ENCODE measurements around the gene DNAJB11. TPM values are rescaled to one million over a fixed set of nuclear protein-coding genes. Genes with fewer than 3 reads are reported as not detected.

The DNAJB11 gene
- total and polyA plus RNA-seq, 4 donors, result 45.7 to 71.6 (median 62.2) TPM

DNA sequence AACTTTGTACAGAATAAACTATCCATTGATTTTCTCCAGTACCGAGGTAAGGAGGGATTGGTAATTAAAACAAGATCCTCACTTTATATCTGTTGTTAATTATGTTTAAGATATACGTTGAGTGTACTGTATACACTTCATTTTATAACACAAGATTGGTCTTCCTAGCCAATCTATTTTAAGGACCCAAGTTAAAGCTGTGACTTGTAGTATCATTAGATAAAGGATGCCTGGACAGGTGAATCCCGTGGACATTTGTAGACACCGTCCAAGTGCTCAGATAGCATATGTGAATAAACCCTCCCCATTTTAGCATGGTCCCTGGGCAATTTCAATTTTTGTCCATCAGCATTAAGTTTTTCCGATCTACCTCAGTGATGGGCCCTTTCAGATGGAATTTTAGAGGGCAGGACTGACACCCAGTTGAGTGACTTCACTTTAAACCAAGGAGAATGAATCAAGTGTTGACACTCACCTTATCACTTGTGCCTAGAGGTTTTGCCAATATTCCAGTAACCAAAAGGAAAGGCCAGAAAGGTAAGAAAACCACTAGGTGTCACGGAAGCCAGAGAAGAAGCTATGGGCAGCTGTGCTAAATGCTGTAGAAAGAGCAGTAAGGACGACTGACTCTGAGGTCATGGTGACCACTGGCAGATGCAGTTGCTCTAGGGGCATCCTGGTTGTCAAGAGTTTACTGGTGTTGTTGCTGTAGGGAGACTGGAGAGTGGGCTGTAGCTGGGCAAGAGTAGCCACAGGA, 51.6 kb downstream of the DNAJB11 start:
- WGBS (ENCODE audit: insufficient coverage), result 86% methylated on average over 3 of the region's 7 CpGs
- Histone ChIP-seq H3K4me3 (ENCODE audit: low read depth, low read length) (no peak overlapping the region), H3K4me1 (ENCODE audit: control insufficient read depth, insufficient read depth, low read length) (peaks cover 6% of the 10 kb centered on the region), H3K27me3 (ENCODE audit: control insufficient read depth, insufficient read depth, low read length) (peaks cover 8% of the 10 kb centered on the region), H3K36me3 (ENCODE audit: control insufficient read depth, insufficient read depth, low read length) (no peaks in the 10 kb centered on the region), H3K9me3 (ENCODE audit: control insufficient read depth, insufficient read depth, low read length) (no peaks in the 10 kb centered on the region), H3K27ac (ENCODE audit: low read depth, low read length) (no peak overlapping the region)
- no peak for DNase-seq (ENCODE audit: low read depth in 4 of 6, low spot score in 6 of 6)

DNA sequence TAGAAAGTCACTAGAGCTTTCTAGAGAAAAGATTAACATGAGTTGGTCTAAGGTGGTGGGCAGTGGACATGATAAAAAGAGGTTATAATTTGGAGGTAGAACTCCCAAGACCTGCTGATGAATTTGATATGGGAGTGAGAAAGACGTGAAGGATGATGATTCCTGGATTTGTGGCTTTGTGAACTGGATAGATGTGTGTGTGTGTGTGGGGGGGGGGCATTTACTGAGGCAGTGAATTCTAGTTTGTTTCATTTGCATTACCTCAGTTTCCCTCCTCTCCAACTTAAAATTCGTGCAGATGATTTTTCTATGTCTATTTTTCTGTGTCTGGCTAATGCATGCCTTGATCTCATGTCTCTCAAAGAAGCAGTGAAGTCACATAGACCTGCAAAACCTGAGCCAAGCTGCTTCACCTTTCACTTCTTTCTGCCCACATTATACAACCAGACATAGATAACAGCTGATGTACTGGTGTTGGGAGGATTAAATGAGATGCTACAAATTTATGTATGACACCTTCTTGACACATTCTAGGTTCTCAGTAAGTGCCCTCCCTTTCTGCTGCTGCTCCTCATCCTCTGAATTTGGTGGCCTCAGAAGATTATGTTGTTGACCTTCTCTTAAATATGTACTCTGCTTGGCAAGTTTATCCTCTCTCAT, 52.3 kb downstream of the DNAJB11 start:
- 100% methylated on average over 1 of the region's 2 CpGs for WGBS (ENCODE audit: insufficient coverage)
- Histone ChIP-seq H3K27ac (ENCODE audit: low read depth, low read length) (no peak overlapping the region), H3K27me3 (ENCODE audit: control insufficient read depth, insufficient read depth, low read length) (peaks cover 6% of the 10 kb centered on the region), H3K9me3 (ENCODE audit: control insufficient read depth, insufficient read depth, low read length) (no peaks in the 10 kb centered on the region), H3K4me1 (ENCODE audit: control insufficient read depth, insufficient read depth, low read length) (no peaks in the 10 kb centered on the region), H3K4me3 (ENCODE audit: low read depth, low read length) (no peak overlapping the region), H3K36me3 (ENCODE audit: control insufficient read depth, insufficient read depth, low read length) (no peaks in the 10 kb centered on the region)
- DNase-seq (ENCODE audit: low read depth in 4 of 6, low spot score in 6 of 6), result no peak

DNA sequence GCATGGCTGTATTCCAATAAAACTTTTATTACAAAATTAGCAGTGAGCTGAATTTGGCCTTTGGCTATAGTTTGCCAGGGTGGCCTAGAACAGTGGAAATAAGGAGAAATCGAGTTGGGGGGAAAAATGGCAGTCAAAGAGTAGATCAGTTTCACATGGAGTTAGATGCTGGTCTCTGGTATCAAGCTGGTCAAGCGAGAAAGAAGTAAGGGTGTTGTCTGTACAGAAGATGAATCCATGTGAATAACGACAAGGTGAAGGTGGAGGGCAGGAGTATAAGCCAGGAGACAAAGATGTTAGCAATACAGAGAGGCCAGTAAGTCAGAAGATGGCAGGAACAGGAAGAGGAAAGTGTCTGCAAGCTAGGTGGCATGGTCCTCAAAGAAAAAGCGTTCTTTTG, 54.1 kb downstream of the DNAJB11 start:
- no peaks in the 10 kb centered on the region for H3K9me3 ChIP-seq (ENCODE audit: control insufficient read depth, insufficient read depth, low read length)
- no peak overlapping the region for H3K27ac ChIP-seq (ENCODE audit: low read depth, low read length)

DNA sequence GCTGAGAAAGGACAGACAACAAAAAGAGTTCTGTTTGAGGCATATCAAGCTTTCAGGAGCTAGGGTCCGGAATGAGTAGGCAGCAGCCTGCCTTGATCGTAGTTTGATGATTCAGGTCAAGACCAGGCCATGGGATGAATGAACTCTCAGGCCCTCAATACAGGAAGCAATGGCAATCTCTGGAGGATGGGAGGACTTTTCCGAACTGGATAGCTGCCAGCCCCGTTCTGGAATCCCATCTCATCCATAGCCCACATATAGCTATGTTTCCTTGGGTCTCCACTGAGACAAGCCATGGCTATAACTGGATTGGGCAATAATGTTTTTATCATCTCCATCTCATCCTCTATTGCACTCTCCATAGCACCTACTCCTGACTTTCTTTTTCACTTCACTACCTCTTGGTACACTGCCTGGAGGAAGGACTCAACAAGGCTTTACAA, 55.1 kb downstream of the DNAJB11 start:
- no peaks in the 10 kb centered on the region for H3K27me3 ChIP-seq (ENCODE audit: control insufficient read depth, insufficient read depth, low read length)
- H3K9me3 ChIP-seq (ENCODE audit: control insufficient read depth, insufficient read depth, low read length), result no peaks in the 10 kb centered on the region
- DNase-seq (ENCODE audit: low read depth in 4 of 6, low spot score in 6 of 6), result no peak
- no peaks in the 10 kb centered on the region for H3K36me3 ChIP-seq (ENCODE audit: control insufficient read depth, insufficient read depth, low read length)
- H3K4me3 ChIP-seq (ENCODE audit: low read depth, low read length), result no peak overlapping the region
- H3K4me1 ChIP-seq (ENCODE audit: control insufficient read depth, insufficient read depth, low read length), result no peaks in the 10 kb centered on the region
- no peak overlapping the region for H3K27ac ChIP-seq (ENCODE audit: low read depth, low read length)
- WGBS (ENCODE audit: insufficient coverage), result 75% methylated on average over 2 of the region's 4 CpGs

More for the DNA sequence above, 54.1 kb downstream of the DNAJB11 start:
- no peaks in the 10 kb centered on the region for H3K4me1 ChIP-seq (ENCODE audit: control insufficient read depth, insufficient read depth, low read length)
- no peak for DNase-seq (ENCODE audit: low read depth in 4 of 6, low spot score in 6 of 6)
- WGBS (ENCODE audit: insufficient coverage), result 89% methylated on average over 4 of the region's 4 CpGs
- H3K36me3 ChIP-seq (ENCODE audit: control insufficient read depth, insufficient read depth, low read length), result no peaks in the 10 kb centered on the region
- no peak overlapping the region for H3K4me3 ChIP-seq (ENCODE audit: low read depth, low read length)
- H3K27me3 ChIP-seq (ENCODE audit: control insufficient read depth, insufficient read depth, low read length), result peaks cover 2% of the 10 kb centered on the region

DNA sequence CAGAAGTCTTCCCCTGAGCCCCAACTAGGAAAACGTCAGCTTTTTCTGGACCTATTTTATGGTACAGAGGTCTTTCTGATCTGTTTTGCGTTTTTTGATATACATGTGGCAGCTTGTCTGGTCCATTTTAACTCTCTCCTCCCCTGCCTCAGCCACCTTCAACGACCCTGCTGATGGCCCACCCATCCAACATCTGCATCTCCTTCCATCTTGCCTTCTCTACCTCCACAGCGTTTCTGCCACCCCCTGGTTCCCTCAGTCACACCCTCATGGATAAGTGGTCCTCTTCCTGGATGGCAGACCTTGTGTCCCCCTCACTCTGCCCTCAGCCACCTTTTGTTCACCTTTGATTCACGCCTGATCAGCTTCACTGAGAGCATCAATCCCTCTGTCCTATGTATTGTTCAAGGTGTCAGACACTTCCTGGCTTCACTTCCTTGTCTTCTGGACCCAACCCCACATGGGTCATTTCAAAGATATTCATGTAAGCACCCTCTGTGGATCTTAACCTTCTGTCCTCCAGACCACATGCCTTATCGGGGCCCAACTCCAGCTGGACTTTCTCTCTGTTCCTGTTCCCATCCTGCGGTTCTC, 55.8 kb downstream of the DNAJB11 start:
- no peak for DNase-seq (ENCODE audit: low read depth in 4 of 6, low spot score in 6 of 6)
- H3K27ac ChIP-seq (ENCODE audit: low read depth, low read length), result no peak overlapping the region
- no peaks in the 10 kb centered on the region for H3K4me1 ChIP-seq (ENCODE audit: control insufficient read depth, insufficient read depth, low read length)
- no peak overlapping the region for H3K4me3 ChIP-seq (ENCODE audit: low read depth, low read length)
- no peaks in the 10 kb centered on the region for H3K9me3 ChIP-seq (ENCODE audit: control insufficient read depth, insufficient read depth, low read length)
- no peaks in the 10 kb centered on the region for H3K36me3 ChIP-seq (ENCODE audit: control insufficient read depth, insufficient read depth, low read length)
- 79% methylated on average over 7 of the region's 7 CpGs for WGBS (ENCODE audit: insufficient coverage)
- no peaks in the 10 kb centered on the region for H3K27me3 ChIP-seq (ENCODE audit: control insufficient read depth, insufficient read depth, low read length)

DNA sequence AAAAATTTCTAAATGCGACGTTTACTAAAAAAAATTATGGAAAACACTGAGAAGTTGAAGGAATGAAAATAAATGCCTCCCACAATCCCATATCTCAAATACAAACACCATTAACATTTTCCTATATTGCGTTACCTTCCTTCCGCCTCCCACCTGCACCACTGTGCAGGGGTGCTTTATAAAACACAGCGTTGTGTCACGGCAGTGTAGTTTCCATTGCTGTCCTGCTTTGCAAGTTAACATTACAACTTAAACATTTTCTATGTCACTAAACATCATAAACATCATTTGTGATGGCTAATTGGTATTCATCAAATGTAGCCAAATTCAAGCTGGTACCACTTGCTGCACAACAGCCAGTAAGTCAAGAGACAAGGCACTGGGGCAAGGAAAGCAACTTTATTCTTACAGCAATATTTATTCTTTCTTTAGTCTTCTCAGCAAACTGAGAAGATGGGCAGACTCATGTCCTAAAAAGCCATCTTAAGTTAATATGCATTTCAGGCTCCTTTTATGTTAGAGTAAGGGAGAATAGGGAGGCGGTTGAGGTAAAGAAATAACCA, 57.4 kb downstream of the DNAJB11 start:
- no peaks in the 10 kb centered on the region for H3K4me1 ChIP-seq (ENCODE audit: control insufficient read depth, insufficient read depth, low read length)
- H3K9me3 ChIP-seq (ENCODE audit: control insufficient read depth, insufficient read depth, low read length), result no peaks in the 10 kb centered on the region
- H3K36me3 ChIP-seq (ENCODE audit: control insufficient read depth, insufficient read depth, low read length), result no peaks in the 10 kb centered on the region
- H3K27me3 ChIP-seq (ENCODE audit: control insufficient read depth, insufficient read depth, low read length), result no peaks in the 10 kb centered on the region
- DNase-seq (ENCODE audit: low read depth in 4 of 6, low spot score in 6 of 6), result no peak
- H3K27ac ChIP-seq (ENCODE audit: low read depth, low read length), result no peak overlapping the region
- WGBS (ENCODE audit: insufficient coverage), result 96% methylated on average over 5 of the region's 7 CpGs
- H3K4me3 ChIP-seq (ENCODE audit: low read depth, low read length), result no peak overlapping the region

DNA sequence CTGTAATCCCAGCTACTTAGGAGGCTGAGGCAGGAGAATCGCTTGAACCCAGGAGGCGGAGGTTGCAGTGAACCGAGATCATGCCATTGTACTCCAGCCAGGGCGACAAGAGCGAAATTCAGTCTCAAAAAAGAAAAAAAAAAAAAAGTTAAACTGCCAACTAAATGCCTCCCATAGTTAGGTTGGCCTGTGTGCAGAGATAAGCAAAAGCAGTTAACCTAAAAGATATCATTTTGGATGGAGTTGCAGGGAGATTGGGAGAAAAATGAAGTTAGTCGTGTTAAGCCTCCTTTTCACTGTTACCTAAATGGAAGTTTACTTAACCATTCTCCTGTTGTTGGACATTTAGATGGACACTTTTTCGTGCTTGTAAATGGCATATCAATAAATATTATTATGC, 58.2 kb downstream of the DNAJB11 start:
- Histone ChIP-seq H3K9me3 (ENCODE audit: control insufficient read depth, insufficient read depth, low read length) (no peaks in the 10 kb centered on the region), H3K4me3 (ENCODE audit: low read depth, low read length) (no peak overlapping the region), H3K27me3 (ENCODE audit: control insufficient read depth, insufficient read depth, low read length) (no peaks in the 10 kb centered on the region), H3K27ac (ENCODE audit: low read depth, low read length) (no peak overlapping the region), H3K36me3 (ENCODE audit: control insufficient read depth, insufficient read depth, low read length) (no peaks in the 10 kb centered on the region), H3K4me1 (ENCODE audit: control insufficient read depth, insufficient read depth, low read length) (no peaks in the 10 kb centered on the region)
- DNase-seq (ENCODE audit: low read depth in 4 of 6, low spot score in 6 of 6), result no peak
- WGBS (ENCODE audit: insufficient coverage), result 80% methylated on average over 1 of the region's 7 CpGs

DNA sequence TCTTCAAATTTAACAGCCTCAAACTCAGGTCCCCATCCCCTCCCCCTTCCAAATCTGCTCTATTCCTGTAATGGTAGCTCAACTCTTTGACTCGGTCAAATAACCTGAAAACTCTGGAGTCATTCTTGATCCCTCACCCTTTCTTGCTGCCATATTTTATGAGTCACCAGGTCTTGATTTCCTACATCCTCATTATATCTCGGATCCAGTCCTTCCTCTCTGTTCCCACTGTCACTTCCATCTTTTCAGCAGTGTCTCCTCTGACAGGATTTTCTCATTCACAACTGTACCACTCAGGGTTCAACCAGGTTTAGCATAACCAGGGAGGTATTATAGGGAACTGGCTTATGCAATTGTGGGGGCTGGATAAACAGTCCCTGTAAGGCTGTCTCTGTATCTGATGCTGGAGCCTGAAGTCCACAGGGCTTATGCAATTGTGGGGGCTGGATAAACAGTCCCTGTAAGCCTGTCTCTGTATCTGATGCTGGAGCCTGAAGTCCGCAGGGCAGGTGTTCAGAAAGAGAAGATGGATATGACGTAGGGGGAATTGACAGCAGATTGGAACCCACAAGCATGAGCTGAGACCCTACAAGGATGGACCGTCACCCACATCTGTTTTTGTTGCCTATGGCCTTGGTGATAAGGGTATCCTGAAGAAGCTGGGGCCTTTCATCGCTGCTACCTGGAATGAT, 60.6 kb downstream of the DNAJB11 start:
- Histone ChIP-seq H3K9me3 (ENCODE audit: control insufficient read depth, insufficient read depth, low read length) (no peaks in the 10 kb centered on the region), H3K4me3 (ENCODE audit: low read depth, low read length) (no peak overlapping the region), H3K4me1 (ENCODE audit: control insufficient read depth, insufficient read depth, low read length) (no peaks in the 10 kb centered on the region), H3K27me3 (ENCODE audit: control insufficient read depth, insufficient read depth, low read length) (no peaks in the 10 kb centered on the region), H3K27ac (ENCODE audit: low read depth, low read length) (no peak overlapping the region), H3K36me3 (ENCODE audit: control insufficient read depth, insufficient read depth, low read length) (no peaks in the 10 kb centered on the region)
- 75% methylated on average over 5 of the region's 6 CpGs for WGBS (ENCODE audit: insufficient coverage)
- DNase-seq (ENCODE audit: low read depth in 4 of 6, low spot score in 6 of 6), result no peak

DNA sequence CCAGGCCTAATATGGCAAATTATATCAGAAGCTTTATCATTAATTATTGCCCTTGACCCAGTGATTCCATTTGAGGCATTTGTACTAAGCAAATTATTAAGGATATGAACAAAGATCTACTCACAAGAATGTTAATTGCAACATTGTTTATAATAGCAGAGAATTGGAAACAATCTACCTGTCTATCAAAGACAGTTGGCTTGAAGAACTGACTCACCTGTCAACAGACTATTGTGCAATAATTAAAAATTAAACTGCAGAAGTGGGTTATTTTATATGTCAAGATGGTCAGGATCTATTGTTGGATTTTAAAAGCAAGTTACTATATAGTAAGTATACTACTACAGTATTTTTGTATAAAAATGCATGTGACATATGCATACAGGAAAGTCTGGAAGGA, 63.0 kb downstream of the DNAJB11 start:
- no peaks in the 10 kb centered on the region for H3K4me1 ChIP-seq (ENCODE audit: control insufficient read depth, insufficient read depth, low read length)
- no peak for DNase-seq (ENCODE audit: low read depth in 4 of 6, low spot score in 6 of 6)
- H3K27me3 ChIP-seq (ENCODE audit: control insufficient read depth, insufficient read depth, low read length), result no peaks in the 10 kb centered on the region
- no peak overlapping the region for H3K27ac ChIP-seq (ENCODE audit: low read depth, low read length)
- H3K9me3 ChIP-seq (ENCODE audit: control insufficient read depth, insufficient read depth, low read length), result no peaks in the 10 kb centered on the region
- H3K4me3 ChIP-seq (ENCODE audit: low read depth, low read length), result no peak overlapping the region
- H3K36me3 ChIP-seq (ENCODE audit: control insufficient read depth, insufficient read depth, low read length), result no peaks in the 10 kb centered on the region
